GM19239 (cell line): ENCODE data around the gene TFPI.
"Not testable (repeated sequence)": the region's sequence is repeated elsewhere in the genome, so short reads cannot be mapped to it uniquely, and the experiment has no call there.

ENCODE experiments used
- DNase-seq: peaks from one replicate; pipeline ENCODE4 v3.0.0; 2011; ENCODE audit warnings: low spot score; ENCODE audit not compliant: insufficient read length
- FAIRE-seq: peaks from 2 replicates; lab custom pipeline; 2011; peaks lifted over from hg19 to GRCh38; lab: Jason Lieb, UNC

TFPI gene

DNA sequence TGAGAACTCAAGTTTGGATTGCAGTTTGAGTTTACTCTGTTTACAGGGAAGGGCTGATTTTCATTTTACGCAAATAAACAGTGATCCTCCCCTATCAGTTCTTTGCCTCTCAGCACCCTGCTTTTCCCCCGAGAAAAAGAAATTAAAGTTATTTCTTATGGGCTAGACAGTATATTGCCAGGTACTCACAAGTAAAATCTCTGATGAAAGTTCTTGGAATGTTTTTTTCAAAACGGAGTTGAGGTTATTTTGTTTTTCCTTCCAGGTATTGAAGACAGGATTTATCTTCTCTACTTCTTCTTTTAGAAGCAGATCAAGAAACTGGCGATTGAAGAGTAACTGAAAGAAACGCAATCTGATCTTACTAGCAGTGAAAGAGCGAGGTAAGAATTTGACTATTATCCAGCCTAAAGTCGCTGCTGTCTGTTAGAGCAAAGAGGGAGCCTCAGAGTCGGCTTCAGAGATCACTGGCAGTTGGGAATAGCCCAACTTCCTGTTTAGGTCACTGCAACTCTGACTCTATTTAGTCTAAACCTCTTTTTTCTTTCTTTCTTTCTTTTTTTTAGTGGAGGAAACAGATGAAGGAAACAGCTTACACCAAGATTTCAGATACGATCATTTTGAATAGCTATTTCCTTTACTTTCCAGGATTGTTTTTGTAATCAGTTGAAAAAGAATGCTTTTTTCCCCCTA lies at the start of gene TFPI:
TFPI (minus strand) TSS at position 425 of the 693 bp plus-strand sequence. CDS start 50,667 bp downstream, outside the sequence.
- DNase-seq, result no peak
- no peak for FAIRE-seq

DNA sequence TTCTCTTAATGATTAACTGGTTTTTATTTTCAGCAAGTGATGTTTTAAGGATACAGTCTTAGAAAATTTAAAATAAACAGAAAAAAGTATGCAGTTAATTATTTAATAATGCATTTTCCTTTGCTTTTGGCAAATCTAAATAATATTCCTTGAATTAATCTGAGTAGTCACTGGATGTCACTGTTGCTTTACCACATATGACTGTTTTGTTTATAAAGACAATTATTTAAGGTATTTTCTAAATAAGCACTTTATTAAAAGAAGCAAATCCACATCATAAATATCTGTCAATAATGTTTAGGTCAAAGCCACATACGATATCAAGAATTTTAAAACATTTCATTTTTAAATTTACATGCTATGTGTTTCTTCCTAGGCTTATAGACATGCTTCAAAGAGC lies 40.6 kb upstream of the TFPI start:
- no peak for DNase-seq
- FAIRE-seq, result no peak

DNA sequence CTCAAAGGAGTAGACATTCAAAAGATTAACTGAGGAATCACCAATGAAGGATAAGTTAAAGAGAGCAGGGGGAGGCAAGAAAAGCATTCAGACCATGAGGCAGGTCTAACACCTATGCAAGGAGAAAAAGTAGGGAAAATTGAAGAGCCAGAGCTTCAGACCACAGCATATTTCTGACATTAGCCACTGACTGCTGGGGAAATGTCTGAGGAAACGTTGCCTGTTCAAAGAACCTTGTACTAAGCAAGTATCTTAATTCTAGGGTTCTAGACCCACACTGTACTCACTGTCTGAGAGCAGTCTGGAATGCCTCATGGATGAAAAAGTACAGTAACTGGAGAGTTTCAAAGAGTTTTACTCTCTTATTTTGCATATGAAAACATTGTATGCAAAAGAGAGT lies 39.5 kb upstream of the TFPI start:
- no peak for FAIRE-seq

DNA sequence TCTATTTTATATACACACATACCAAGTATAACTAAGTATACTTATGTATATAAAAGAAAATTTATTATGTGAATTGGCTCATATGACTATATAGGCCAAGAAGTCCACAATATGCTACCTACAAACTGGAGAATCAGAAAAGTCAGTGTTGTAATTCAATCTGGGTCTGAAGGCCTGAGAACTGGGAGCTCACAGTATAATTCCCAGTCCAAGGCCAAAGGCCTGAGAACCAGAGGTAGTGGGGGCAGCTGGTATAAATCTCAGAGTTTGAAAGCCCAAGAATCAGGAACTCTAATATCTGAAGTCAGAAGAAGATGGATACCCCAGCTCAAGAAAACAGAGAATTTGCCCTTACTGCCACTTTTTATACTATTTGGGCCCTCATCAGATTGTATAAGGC lies 38.9 kb upstream of the TFPI start:
- DNase-seq (no peak), FAIRE-seq (no peak)

More for the DNA sequence above, 39.5 kb upstream of the TFPI start:
- no peak for DNase-seq

DNA sequence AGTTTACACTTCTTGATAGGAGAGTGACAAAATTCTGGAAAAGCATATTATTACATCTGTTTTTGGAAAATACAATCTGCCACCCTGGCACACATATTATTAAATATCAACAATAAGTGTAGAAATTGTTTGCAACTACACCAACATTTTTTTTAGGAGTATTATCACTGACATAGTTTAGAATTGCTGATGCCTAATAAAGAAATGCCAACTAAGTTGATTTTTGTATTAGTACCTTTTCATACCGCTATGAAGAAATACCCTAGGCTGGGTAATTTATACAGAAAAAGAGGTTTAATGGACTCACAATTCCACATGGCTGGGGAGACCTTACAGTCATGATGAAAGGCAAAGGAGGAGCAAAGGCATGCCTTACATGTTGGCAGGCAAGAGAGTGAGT lies 35.9 kb upstream of the TFPI start:
- DNase-seq (no peak), FAIRE-seq (no peak)

DNA sequence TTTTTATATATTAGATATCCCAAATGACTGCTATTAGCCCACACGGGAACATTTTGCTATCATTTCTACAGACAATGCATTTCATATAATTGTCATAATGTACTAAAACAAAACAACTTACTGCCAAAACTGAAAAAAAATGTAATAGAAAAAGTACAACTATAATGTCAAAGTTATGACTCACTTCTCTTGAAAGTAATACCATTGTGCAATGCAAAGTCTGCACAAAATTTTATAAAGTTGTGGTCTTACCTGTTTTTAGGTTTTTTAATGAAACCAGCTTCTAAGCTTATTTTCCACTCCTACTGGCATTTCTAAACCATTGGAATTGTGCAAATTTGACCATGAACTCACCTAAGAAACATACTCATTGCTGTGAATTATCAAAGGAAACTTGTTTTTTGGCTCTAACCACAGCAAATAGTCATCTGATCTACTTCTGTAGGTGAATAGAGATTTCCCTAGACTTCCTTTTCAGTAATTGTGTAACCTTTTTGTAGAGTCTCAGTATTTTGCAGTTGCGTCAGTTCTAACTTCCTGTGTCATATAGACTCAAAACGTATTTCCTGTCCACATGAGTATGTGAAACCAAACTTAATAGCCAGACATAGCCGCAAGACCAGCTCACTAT lies 31.9 kb upstream of the TFPI start:
- FAIRE-seq (peak; percentile 14), DNase-seq (no peak)

DNA sequence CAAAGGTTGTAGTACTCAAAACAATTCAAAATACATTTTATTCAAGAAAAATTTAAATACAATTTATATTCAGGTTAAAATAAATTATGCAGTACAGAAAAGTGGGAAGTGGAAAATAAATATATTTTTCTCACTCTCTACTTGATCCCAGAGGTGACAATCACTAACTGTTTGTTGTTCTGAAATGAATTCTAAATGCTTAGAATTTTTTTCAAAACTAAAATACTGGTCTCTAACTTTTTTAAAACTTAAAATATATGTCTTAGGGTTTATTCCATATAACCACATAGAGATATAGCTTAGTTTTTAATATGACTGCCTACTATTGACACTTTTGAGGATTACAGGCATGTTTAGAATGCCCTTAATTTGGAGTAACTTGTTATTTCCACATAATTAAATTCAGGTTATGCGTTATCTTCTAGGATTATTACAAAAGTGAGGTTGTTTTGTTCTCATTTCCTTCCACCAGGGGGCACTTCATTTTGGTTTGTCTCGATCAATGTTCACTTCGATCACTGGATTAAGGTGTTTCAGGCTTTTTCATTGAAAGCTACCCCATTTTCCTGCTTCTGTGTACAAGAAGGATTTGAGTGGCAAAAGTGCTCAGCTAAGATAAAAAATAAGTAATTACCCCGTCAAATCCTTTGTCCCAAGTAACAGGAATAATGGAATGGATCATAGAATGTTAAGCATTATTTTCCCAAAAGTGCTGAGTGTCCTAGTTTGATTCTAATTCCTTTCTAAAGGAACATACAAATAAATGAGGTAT lies 27.1 kb upstream of the TFPI start:
- DNase-seq, result no peak
- peak; percentile 91 for FAIRE-seq

DNA sequence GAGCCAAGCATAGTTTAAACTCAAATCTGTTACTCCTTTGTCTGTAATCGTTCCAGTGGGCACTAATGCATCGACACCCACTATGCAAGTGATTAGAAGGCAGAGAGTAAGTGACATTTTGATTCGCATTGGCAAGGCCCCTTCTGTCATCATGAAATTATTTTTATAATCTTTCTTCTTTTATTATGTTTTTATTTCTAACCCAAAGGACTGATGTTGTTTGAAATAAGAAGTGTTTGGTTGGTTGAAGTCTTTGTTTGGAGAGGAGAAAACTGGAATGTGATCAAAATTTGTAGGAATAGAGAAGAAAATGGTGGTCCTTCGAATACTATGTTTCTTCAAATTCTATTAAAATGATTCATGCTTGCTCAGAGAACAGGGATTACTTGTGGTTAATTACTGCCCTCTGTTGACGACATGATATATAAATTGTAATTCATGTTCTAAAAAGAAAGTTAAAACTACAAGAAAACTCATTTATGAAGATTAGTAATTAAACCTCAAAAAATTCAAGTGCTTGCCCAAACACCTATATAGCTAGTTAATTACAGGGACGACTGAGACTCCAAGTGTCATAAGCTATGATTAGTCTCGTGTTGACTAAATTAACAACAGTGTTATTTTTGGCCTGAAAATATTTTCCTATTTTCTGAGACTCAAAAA lies 26.4 kb upstream of the TFPI start:
- no peak for DNase-seq

DNA sequence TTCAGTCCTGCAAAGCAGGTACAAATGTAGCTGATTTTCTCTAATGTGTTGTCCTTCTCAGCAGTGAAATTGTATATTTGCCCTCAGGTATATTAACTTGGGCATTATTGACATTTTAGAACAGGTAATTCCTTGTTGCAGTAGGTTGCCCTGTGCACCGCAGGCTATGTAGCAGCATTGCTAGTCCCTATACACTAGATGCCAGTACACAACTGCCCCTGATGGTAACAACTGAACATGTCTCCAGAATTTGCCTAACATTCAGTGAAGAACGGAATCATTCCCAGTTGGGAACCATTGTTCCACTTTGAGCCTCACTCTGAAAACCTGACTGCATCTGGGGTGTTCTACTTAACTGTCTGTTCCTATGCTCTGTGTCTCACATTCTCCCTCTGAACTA lies 23.1 kb upstream of the TFPI start:
- no peak for FAIRE-seq
- no peak for DNase-seq

More for the DNA sequence above, 26.4 kb upstream of the TFPI start:
- peak; percentile 44 for FAIRE-seq

DNA sequence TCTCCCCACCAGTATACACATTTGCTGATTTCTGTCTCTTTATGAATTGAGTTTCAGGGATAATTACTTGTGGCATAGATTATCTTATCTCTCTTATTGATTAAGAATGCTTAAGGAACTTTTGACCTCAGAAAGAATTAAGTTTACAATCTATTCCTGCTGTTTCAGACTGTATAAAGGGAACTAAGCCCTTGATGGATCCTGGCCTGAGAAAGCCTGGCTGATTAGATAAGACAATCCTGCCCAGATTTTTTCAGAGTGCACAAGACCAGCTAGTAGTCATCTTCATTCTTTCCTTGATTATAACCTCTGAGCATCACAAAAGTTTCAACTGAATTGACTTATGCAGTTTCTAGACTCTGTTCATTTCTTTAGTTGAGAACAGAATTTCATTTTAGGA lies 22.7 kb upstream of the TFPI start:
- no peak for DNase-seq
- FAIRE-seq, result no peak

DNA sequence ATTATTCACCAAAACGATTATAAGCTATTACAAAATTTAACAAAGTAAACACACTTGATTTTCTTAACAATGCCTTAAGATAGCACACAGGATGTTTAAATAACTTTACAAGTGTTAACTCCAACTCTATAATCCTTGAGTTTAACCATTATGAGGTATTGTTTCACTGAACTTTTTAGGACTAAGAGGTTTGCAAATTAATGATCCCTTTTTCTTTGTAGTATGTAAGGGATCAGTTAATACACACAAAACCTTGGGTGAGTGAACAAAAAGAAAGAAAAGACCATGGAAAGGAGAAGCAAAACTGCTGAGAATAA lies 21.5 kb upstream of the TFPI start:
- DNase-seq (no peak), FAIRE-seq (no peak)

DNA sequence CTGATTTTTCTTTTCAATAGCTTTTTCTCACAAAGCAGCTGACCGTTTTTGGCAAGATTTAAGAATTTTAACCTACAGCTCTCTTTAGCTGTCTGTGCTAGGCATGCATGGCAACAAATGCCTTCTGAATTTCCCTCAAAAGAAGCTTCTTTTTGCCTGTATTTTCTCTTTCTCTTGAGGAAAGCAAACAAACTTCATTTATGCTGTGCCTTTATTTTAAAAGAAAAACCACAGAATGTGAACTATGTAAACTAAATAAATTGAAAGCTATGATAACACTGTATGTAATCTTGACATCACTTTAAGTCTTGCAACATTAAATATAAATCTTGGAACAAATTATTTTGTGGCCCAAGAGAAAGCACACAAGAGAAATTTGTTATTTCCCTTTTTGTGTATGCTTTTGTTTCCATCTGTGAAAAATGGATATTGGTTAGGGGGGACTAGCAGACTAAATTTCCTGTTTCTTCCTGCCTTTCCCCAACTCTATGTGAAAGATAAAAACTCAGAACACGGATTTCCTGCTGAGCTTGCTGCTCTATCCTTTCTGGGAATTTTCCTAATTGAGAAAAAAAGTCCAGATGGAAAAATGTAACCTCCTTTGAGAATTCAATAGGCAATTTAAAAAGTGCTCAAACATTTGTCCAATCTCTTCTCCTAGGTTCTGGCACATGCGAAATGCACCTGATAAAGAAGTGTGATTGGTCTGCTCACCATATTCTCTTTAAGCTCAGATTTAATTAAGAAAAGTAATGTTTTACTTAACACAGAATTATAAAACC lies 20.9 kb upstream of the TFPI start:
- FAIRE-seq (no peak), DNase-seq (no peak)

DNA sequence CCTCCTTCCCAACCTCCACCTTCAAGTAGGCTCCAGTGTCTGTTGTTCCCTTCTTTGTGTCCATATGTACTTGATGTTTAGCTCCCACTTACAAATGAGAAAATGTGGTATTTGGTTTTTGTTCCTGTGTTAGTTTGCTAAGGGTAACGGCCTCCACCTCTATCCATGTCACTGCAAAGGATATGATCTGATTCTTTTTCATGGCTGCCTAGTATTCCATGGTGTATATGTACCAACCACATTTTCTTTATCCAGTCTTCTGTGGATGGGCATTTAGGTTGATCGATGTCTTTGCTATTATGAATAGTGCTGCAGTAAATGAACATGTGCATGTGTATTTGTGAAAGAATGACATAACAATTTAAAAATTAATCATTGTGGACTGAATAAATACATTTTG lies 19.5 kb upstream of the TFPI start:
- FAIRE-seq, result no peak
- DNase-seq, result no peak

DNA sequence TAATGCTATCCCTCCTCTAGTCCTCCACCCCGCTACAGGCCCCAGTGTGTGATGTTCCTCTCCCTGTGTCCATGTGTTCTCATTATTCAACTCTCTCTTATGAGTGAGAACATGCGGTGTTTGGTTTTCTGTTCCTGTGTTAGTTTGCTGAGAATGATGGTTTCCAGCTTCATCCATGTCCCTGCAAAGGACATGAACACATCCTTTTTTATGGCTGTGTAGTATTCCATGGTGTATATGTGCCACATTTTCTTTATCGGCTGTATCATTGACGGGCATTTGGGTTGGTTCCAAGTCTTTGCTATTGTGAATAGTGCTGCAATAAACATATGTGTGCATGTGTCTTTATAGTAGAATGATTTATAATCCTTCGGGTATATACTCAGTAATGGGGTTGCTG lies 17.8 kb upstream of the TFPI start:
- not testable (repeated sequence) for DNase-seq, FAIRE-seq

DNA sequence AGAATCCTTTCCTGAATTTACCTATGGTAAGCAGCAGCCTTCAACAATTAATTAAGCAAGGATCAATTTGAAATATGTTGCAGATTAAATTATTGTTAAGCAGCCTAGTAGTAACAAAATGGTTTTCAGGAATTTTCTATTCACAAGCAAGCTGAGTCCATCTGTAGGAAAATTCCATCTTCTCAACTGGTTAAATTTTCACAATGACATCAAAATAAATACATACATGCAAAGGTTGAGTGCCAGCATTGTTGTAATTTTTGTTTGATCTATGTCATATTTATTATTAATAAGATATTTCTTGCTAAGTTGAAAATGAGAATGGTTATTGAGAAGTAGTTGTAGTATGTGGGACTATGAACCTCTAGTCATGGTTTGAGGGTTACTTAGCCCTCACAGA lies 15.3 kb upstream of the TFPI start:
- no peak for FAIRE-seq

DNA sequence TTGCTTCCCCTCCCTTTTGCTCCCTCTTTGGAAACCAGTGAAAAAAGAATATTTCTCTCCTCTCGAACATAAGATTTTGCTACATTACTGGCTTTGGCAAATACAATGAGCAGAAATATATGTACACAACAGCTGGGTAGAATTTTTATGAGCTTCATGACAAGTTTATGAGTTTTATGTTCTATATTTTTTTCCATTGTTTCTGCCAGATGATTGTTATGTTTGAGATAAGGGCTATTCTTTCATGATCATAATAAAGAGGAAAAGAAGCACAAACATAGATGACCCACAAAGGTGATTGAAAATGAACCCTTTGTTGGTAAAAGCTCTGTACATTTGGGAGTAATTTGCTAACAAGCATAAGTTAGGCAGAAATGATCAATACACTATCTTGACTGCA lies 14.8 kb upstream of the TFPI start:
- no peak for DNase-seq
- no peak for FAIRE-seq

More for the DNA sequence above, 15.3 kb upstream of the TFPI start:
- DNase-seq, result no peak

DNA sequence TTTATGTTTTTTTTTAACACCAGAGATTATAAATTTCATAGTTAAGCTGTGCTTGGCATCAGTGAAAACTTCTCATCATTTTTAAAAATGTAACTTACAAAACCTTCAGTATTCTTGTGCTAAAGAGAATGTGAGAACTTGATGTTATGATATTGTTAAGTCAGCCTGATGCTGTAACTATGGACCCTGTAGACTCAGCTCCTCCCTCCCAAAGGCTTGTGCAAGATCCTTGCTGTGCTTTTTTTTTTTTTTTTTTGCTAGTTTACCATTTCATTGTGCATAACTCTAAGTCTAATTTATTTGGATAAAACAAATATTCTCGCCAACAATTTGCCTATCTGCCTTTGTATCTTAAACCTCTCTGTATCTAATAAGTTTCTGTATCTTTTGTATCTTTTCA lies 12.9 kb upstream of the TFPI start:
- DNase-seq (no peak), FAIRE-seq (no peak)

DNA sequence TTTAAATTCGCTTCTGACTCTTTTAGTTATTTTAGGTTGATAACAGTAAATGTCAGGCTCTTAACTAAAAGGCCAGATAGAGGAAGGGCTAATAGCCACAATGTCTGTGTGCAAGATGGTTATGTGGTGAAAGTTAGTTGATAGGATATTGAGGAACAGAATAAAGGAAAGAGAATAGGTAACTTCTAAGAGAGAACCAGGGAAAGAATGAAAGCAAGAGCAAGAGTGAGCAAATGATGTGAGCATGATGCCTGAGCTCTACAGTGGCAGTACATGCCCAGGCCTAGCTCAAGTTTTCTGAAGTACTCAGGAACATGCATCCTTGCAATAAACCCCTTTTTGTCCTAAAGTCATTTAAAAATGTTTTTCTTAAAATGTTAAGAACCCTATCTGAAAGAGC lies 12.5 kb upstream of the TFPI start:
- DNase-seq (no peak), FAIRE-seq (no peak)

DNA sequence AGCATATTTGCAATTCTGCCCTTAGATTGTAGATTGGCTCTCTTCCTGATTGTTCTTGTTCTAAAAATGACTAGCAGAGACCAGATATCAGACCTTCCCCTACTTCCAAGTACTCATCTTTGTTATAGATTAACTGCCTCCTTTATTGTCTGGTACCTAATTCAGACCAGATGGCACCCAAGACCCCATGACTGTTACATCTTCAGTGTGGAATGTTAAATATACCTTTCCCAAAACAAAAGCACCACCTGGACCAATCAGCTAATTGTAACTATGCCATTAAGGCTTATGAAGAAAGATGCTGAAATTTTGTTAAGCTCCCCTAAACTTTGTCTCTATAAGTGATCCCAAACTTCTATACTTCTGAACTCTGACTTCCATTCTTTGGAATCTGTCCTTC lies 12.0 kb upstream of the TFPI start:
- DNase-seq, result no peak

DNA sequence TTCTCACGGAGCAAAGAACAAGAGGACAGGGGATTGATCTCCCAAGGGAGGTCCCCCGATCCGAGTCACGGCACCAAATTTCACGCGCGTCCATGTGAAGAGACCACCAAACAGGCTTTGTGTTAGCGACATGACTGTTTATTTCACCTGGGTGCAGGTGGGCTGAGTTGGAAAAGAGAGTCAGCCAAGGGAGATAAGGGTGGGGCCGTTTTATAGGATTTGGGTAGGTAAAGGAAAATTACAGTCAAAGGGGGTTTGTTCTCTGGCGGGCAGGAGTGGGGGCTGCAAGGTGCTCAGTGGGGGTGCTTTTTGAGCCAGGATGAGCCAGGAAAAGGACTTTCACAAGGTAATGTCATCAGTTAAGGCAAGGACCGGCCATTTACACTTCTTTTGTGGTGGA lies 11.4 kb upstream of the TFPI start:
- not testable (repeated sequence) for FAIRE-seq

More for the DNA sequence above, 12.0 kb upstream of the TFPI start:
- no peak for FAIRE-seq

More for the DNA sequence above, 11.4 kb upstream of the TFPI start:
- DNase-seq, result not testable (repeated sequence)
